ENCODE data around the gene THSD4. TPM values are rescaled to one million over a fixed set of nuclear protein-coding genes. Genes with fewer than 3 reads are reported as not detected.
"Not testable (repeated sequence)": the region's sequence is repeated elsewhere in the genome, so short reads cannot be mapped to it uniquely, and the experiment has no call there.

THSD4 gene
- total RNA-seq, 1 donor from 2014 or later, result 66.8 TPM

GRCh38 chr15:71125831-71126450, 10.7 kb downstream of the THSD4 start:
- Histone ChIP-seq H3K27me3 (no peaks in the 10 kb centered on the region), H3K9me3 (no peaks in the 10 kb centered on the region), H3K4me3 (no peak overlapping the region), H3K27ac (peak overlapping the region; percentile 68), H3K36me3 (no peaks in the 10 kb centered on the region), H3K4me1 (peaks cover 32% of the 10 kb centered on the region)
- DNase-seq (ENCODE audit: extremely low spot score in 2 of 2), result peak in 1 of 2 donors; percentile 93
- intact Hi-C loops (cut with DNase I), result no loop called here
- TF ChIP-seq POLR2A (IDR thresholded peaks at IDR 0.05) (no peak), POLR2AphosphoS5 (IDR thresholded peaks at IDR 0.05; ENCODE audit: insufficient read depth in 1 of 2, low read depth in 1 of 2) (no peak), CTCF (IDR thresholded peaks at IDR 0.05) (no peak)

- H3K27ac ChIP-seq, result no peak overlapping the region
- intact Hi-C loops (cut with DNase I), result no loop called here
- no peak overlapping the region for H3K4me3 ChIP-seq
- no peaks in the 10 kb centered on the region for H3K36me3 ChIP-seq
- H3K27me3 ChIP-seq, result no peaks in the 10 kb centered on the region
- DNase-seq (ENCODE audit: extremely low spot score in 2 of 2), result no peak
- no peaks in the 10 kb centered on the region for H3K9me3 ChIP-seq
- peaks cover 26% of the 10 kb centered on the region for H3K4me1 ChIP-seq
- TF ChIP-seq CTCF (IDR thresholded peaks at IDR 0.05) (no peak), POLR2A (IDR thresholded peaks at IDR 0.05) (no peak), POLR2AphosphoS5 (IDR thresholded peaks at IDR 0.05; ENCODE audit: insufficient read depth in 1 of 2, low read depth in 1 of 2) (no peak)
These were observed 11.8 kb downstream of the THSD4 start for GRCh38 chr15:71127083-71127482.

- H3K4me3 ChIP-seq; H3K27me3 ChIP-seq; H3K9me3 ChIP-seq; H3K27ac ChIP-seq; intact Hi-C loops (cut with DNase I); DNase-seq (ENCODE audit: extremely low spot score in 2 of 2); H3K36me3 ChIP-seq: not testable (repeated sequence)
- H3K4me1 ChIP-seq, result peaks cover 24% of the 10 kb centered on the region
These were observed 12.9 kb downstream of the THSD4 start for GRCh38 chr15:71128159-71128558.

DNA sequence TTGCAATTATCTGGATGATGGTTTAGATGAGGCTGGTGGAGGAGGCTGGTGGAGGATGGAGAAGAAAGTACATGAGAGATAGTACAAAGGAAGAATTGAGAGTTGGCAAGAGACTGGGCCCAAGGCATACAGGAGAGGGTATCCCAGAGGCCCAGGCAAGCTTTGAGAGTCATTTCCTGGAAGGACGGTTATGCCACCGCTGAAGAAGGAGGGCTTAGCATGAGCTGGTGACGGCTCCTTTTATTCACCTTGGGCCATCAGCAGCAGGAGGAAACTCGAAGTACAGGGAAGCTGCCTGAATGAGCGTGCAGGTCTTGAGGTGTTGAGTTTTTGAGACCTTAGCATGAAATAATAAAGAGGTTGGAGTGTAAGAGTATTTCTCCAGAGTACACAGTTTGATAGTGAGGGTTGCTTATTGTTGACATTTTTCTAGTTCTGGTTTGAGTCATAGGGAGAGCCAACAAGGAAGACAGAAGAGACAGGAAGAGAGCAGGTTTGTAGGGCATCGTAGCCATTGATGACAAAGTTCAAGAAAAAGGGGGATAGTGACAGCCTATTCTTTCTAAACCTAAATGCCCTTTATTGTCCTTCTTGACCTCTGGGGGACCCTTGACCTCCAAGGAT, 13.8 kb downstream of the THSD4 start:
- H3K27me3 ChIP-seq, result no peaks in the 10 kb centered on the region
- H3K4me1 ChIP-seq, result peaks cover 24% of the 10 kb centered on the region
- intact Hi-C loops (cut with DNase I), result no loop called here
- DNase-seq (ENCODE audit: extremely low spot score in 2 of 2), result no peak
- H3K27ac ChIP-seq, result no peak overlapping the region
- no peaks in the 10 kb centered on the region for H3K36me3 ChIP-seq
- TF ChIP-seq CTCF (IDR thresholded peaks at IDR 0.05) (no peak), POLR2A (IDR thresholded peaks at IDR 0.05) (no peak), POLR2AphosphoS5 (IDR thresholded peaks at IDR 0.05; ENCODE audit: insufficient read depth in 1 of 2, low read depth in 1 of 2) (no peak)
- H3K4me3 ChIP-seq, result no peak overlapping the region
- H3K9me3 ChIP-seq, result no peaks in the 10 kb centered on the region

GRCh38 chr15:71129669-71130068, 14.4 kb downstream of the THSD4 start:
- Histone ChIP-seq H3K9me3 (no peaks in the 10 kb centered on the region), H3K4me1 (peaks cover 23% of the 10 kb centered on the region), H3K27ac (no peak overlapping the region), H3K4me3 (no peak overlapping the region), H3K27me3 (no peaks in the 10 kb centered on the region), H3K36me3 (no peaks in the 10 kb centered on the region)
- no peak for DNase-seq (ENCODE audit: extremely low spot score in 2 of 2)
- TF ChIP-seq POLR2A (IDR thresholded peaks at IDR 0.05) (no peak), POLR2AphosphoS5 (IDR thresholded peaks at IDR 0.05; ENCODE audit: insufficient read depth in 1 of 2, low read depth in 1 of 2) (no peak), CTCF (IDR thresholded peaks at IDR 0.05) (no peak)
- intact Hi-C loops (cut with DNase I), result no loop called here
